Body of pancreas (tissue), 4 donors: ENCODE measurements around the gene FAU. TPM values are rescaled to one million over a fixed set of nuclear protein-coding genes. Genes with fewer than 3 reads are reported as not detected.

Source experiments
- ATAC-seq: fragments of 150-250 bp; one replicate; pipeline ENCODE4 v1.9.1; 2016
- DNase-seq, 4 donors: peaks; one replicate each; pipeline ENCODE4 v3.0.0-alpha.2; 2019
- H3K27ac ChIP-seq, 4 donors: fragments of 200-600 bp; sonication (generic); 1 replicate in 3 of 4; 2 replicates in 1 of 4; pipeline versions ENCODE4 v1.5.1 to v1.6.1; 2016 to 2019; ENCODE audit warnings: mild to moderate bottlenecking in 1 of 4, mixed read lengths in 1 of 4, moderate library complexity in 1 of 4
- H3K27me3 ChIP-seq, 2 donors: fragments of 200-600 bp; sonication (generic); one replicate each; pipeline ENCODE4 v1.6.0; 2016; ENCODE audit warnings: mild to moderate bottlenecking in 1 of 2
- H3K36me3 ChIP-seq, 2 donors: fragments of 200-600 bp; sonication (generic); replicated peaks in 1 of 2; 2 replicates each; pipeline ENCODE4 v1.5.1; 2016; ENCODE audit warnings: low read depth in 2 of 2; ENCODE audit not compliant: insufficient read depth in 1 of 2
- H3K4me1 ChIP-seq: fragments of 200-600 bp; sonication (generic); one replicate; pipeline ENCODE4 v1.6.0; 2016
- H3K4me3 ChIP-seq, 2 donors: fragments of 200-600 bp; sonication (generic); 1 replicate in 1 of 2; 2 replicates in 1 of 2; pipeline ENCODE4 v1.5.1; 2016 to 2019
- H3K9me3 ChIP-seq, 3 donors: fragments of 200-600 bp; sonication (generic); 1 replicate in 2 of 3; 2 replicates in 1 of 3; pipeline ENCODE4 v1.5.1; 2016
- CTCF ChIP-seq, 7 experiments: fragments of 450-650 bp in 4 of 7; fragments of 200-600 bp in 3 of 7; sonication (generic) in 3 of 7; IDR thresholded peaks; one replicate each; pipeline ENCODE4 v1.5.1; 2016 to 2019; ENCODE audit warnings: antibody characterized with exemption in 7 of 7
- POLR2A ChIP-seq, 3 donors: fragments of 450-650 bp; IDR thresholded peaks; one replicate each; pipeline ENCODE4 v1.6.1; 2016; ENCODE audit warnings: antibody characterized with exemption in 3 of 3, mild to moderate bottlenecking in 2 of 3
- WGBS, 2 donors: methylation state at CpG; one replicate each; pipeline ENCODE4 v1.1.5; 2017; 5-methylcytosine and 5-hydroxymethylcytosine counted together
- intact Hi-C: fragments of 100-400 bp; cut with DNase I; formaldehyde crosslinking; loops from one replicate; pipeline ENCODE4 v1.15.1; 2023
- total RNA-seq, 2 donors: library from RNA; depleted of rRNA; stranded (reverse); fragments of >200 nt; gene quantifications; one replicate each; pipeline ENCODE4 v1.1.0, GENCODE V29; 2016

The FAU gene
- total RNA-seq, 2 donors from 2014 or later, result 1,320 to 1,355 TPM

GRCh38 chr11:65111159-65111743, 10.7 kb downstream of the FAU start:
- TF ChIP-seq POLR2A (IDR thresholded peaks at IDR 0.05) (no peak), CTCF (IDR thresholded peaks at IDR 0.05) (no peak)
- Histone ChIP-seq H3K27me3 (no peaks in the 10 kb centered on the region), H3K36me3 (peaks cover 0 to 7% of the 10 kb centered on the region in 2 donors), H3K27ac (peak overlapping the region in 3 of 4 donors; percentile 83 to 93 (median 92)), H3K4me3 (no peak overlapping the region), H3K4me1 (peaks cover 59% of the 10 kb centered on the region), H3K9me3 (no peaks in the 10 kb centered on the region)
- ATAC-seq (no peak), DNase-seq (peak in 1 of 4 donors; percentile 24)
- whole genome bisulfite sequencing, 2 donors, result 51 to 57% methylated on average over 31 of the region's 31 CpGs
- intact Hi-C loops, result no loop called here

- WGBS, 2 donors, result 6 to 8% methylated on average over 17 to 18 of the region's 18 CpGs
- ATAC-seq, result peak; percentile 37
- peak overlapping the region in 3 of 4 donors; percentile 42 to 93 (median 83) for H3K27ac ChIP-seq
These were observed 11.5 kb downstream of the FAU start for GRCh38 chr11:65110354-65110861.

GRCh38 chr11:65109231-65110198, 12.4 kb downstream of the FAU start:
- TF ChIP-seq POLR2A (IDR thresholded peaks at IDR 0.05) (no peak), CTCF (IDR thresholded peaks at IDR 0.05) (no peak)
- Histone ChIP-seq H3K4me3 (no peak overlapping the region), H3K36me3 (peaks cover 0 to 7% of the 10 kb centered on the region in 2 donors), H3K4me1 (peaks cover 54% of the 10 kb centered on the region), H3K27me3 (no peaks in the 10 kb centered on the region), H3K27ac (no peak overlapping the region), H3K9me3 (no peaks in the 10 kb centered on the region)
- peak in 1 of 4 donors; percentile 5 for DNase-seq
- no peak for ATAC-seq
- intact Hi-C loops, result no loop called here
- 83 to 84% methylated on average over 20 to 33 of the region's 36 CpGs for WGBS, 2 donors

More at GRCh38 chr11:65110354-65110861, 11.5 kb downstream of the FAU start:
- peak; percentile 94 to 99 (median 96) for TF ChIP-seq CTCF (IDR thresholded peaks at IDR 0.05)
- TF ChIP-seq POLR2A (IDR thresholded peaks at IDR 0.05), result no peak
- peaks cover 54% of the 10 kb centered on the region for H3K4me1 ChIP-seq
- H3K4me3 ChIP-seq, result no peak overlapping the region
- peaks cover 0 to 7% of the 10 kb centered on the region in 2 donors for H3K36me3 ChIP-seq
- H3K27me3 ChIP-seq, result no peaks in the 10 kb centered on the region
- intact Hi-C loops, result no loop called here
- DNase-seq, result peak; percentile 88 to 94 (median 90)
- H3K9me3 ChIP-seq, result no peaks in the 10 kb centered on the region

GRCh38 chr11:65108469-65109123, 13.3 kb downstream of the FAU start:
- Histone ChIP-seq H3K4me1 (peaks cover 54% of the 10 kb centered on the region), H3K27me3 (no peaks in the 10 kb centered on the region), H3K27ac (no peak overlapping the region), H3K4me3 (no peak overlapping the region), H3K36me3 (peaks cover 0 to 7% of the 10 kb centered on the region in 2 donors), H3K9me3 (no peaks in the 10 kb centered on the region)
- TF ChIP-seq CTCF (IDR thresholded peaks at IDR 0.05) (no peak), POLR2A (IDR thresholded peaks at IDR 0.05) (no peak)
- intact Hi-C loops, result no loop called here
- ATAC-seq (no peak), DNase-seq (no peak)
- 91 to 94% methylated on average over 9 to 23 of the region's 38 CpGs for WGBS, 2 donors
